Smooth muscle cell of the brain vasculature (primary cell): ENCODE results near the gene DIP2A.

Experiments used
- DNase-seq: peaks from one replicate; pipeline ENCODE4 v3.0.0-alpha.2; 2012; ENCODE audit warnings: low read depth, low spot score

DIP2A gene

GRCh38 chr21:46618738-46619379, 160.2 kb downstream of the DIP2A start:
- DNase-seq = no peak
